A549 (cell line): ENCODE results near the gene DHX34.

Experiments
- CEBPB ChIP-seq, 2 experiments: fragments of >200 bp in 1 of 2; sonication (Bioruptor Twin) in 1 of 2; formaldehyde crosslinking in 1 of 2; IDR thresholded peaks; 2 replicates each; pipeline ENCODE4 v1.6.1; 2012 to 2016
- CHD2 ChIP-seq: fragments of 150-350 bp; IDR thresholded peaks from 2 replicates; pipeline ENCODE4 v1.6.1; 2014; ENCODE audit warnings: low read length; ENCODE audit not compliant: partially characterized antibody
- CTCF ChIP-seq: fragments of >200 bp; sonication (Bioruptor Twin); formaldehyde crosslinking; IDR thresholded peaks from 3 replicates; pipeline ENCODE4 v1.5.1; 2016
- E2F6 ChIP-seq: IDR thresholded peaks from 2 replicates; pipeline ENCODE4 v1.6.1; 2012; ENCODE audit warnings: low read depth, borderline replicate concordance
- EP300 ChIP-seq, 2 experiments: fragments of >200 bp; sonication (Bioruptor Twin); formaldehyde crosslinking; IDR thresholded peaks; 2 replicates in 1 of 2; 3 replicates in 1 of 2; pipeline ENCODE4 v1.6.1; 2016 to 2017
- POLR2A ChIP-seq: IDR thresholded peaks from 2 replicates; pipeline ENCODE4 v1.6.1; 2012; ENCODE audit warnings: mild to moderate bottlenecking, low read length
- POLR2AphosphoS2 ChIP-seq: conservative IDR thresholded peaks from 2 replicates; pipeline ENCODE4 v1.6.1; 2012; ENCODE audit warnings: low read length, improper control_type of control experiment, inconsistent platforms
- RAD21 ChIP-seq, 2 experiments: fragments of >200 bp in 1 of 2; sonication (Bioruptor Twin) in 1 of 2; formaldehyde crosslinking in 1 of 2; IDR thresholded peaks in 1 of 2; conservative IDR thresholded peaks in 1 of 2; 2 replicates in 1 of 2; 3 replicates in 1 of 2; pipeline ENCODE4 v1.6.1; 2012 to 2018; ENCODE audit warnings: inconsistent platforms in 1 of 2
- RARB ChIP-seq: fragments of 250-450 bp; sonication (Bioruptor Pico); IDR thresholded peaks from 2 replicates; pipeline ENCODE4 v1.8.0; 2021; ENCODE audit warnings: mild to moderate bottlenecking, moderate library complexity
- RFX5 ChIP-seq: fragments of 450-650 bp; IDR thresholded peaks from 2 replicates; pipeline ENCODE4 v1.7.1; 2014; ENCODE audit warnings: antibody characterized with exemption, mild to moderate bottlenecking, moderate library complexity
- RNF2 ChIP-seq: fragments of 200-600 bp; sonication (generic); IDR thresholded peaks from 2 replicates; pipeline ENCODE4 v1.6.1; 2016; ENCODE audit warnings: low read depth, mild to moderate bottlenecking, antibody characterized with exemption, moderate library complexity, borderline replicate concordance

GRCh38 chr19:47381653-47382279, 32.7 kb downstream of the DHX34 start:
- TF ChIP-seq RNF2 (no peak), E2F6 (no peak), EP300 (IDR thresholded peaks at IDR 0.05) (no peak), POLR2A (no peak), CTCF (no peak), CHD2 (no peak), RAD21 (conservative IDR thresholded peaks at IDR 0.05 in 1 of 2, IDR thresholded peaks at IDR 0.05 in 1 of 2) (no peak), POLR2AphosphoS2 (no peak), CEBPB (IDR thresholded peaks at IDR 0.05) (no peak), RFX5 (no peak), RARB (CRISPR knock-in tag) (no peak)
